C1 segment of cervical spinal cord (tissue), 14 donors: ENCODE data around the gene BMP6.

Experiments
- DNase-seq, 14 donors: peaks; one replicate each; lab custom pipeline; 2025; lab: John Stamatoyannopoulos, UW

Gene BMP6

GRCh38 chr6:7747433-7747832 lies 21.5 kb downstream of the BMP6 start:
- DNase-seq: no peak

GRCh38 chr6:7747901-7748504 lies 22.1 kb downstream of the BMP6 start:
- no peak for DNase-seq

- DNase-seq: no peak
Observed at GRCh38 chr6:7749478-7749877, 23.6 kb downstream of the BMP6 start.

- no peak for DNase-seq
Observed at GRCh38 chr6:7750197-7750596, 24.3 kb downstream of the BMP6 start.

- no peak for DNase-seq
Observed at GRCh38 chr6:7758456-7758855, 32.6 kb downstream of the BMP6 start.

GRCh38 chr6:7759320-7759719 lies 33.4 kb downstream of the BMP6 start:
- no peak for DNase-seq

- DNase-seq: no peak
Observed at GRCh38 chr6:7761051-7761450, 35.2 kb downstream of the BMP6 start.

GRCh38 chr6:7762760-7763159 lies 36.9 kb downstream of the BMP6 start:
- DNase-seq: no peak

GRCh38 chr6:7763881-7764280 lies 38.0 kb downstream of the BMP6 start:
- DNase-seq: no peak

- no peak for DNase-seq
Observed at GRCh38 chr6:7765575-7766325, 39.9 kb downstream of the BMP6 start.

- DNase-seq: no peak
Observed at GRCh38 chr6:7769702-7770101, 43.8 kb downstream of the BMP6 start.

- no peak for DNase-seq
Observed at GRCh38 chr6:7770111-7770510, 44.2 kb downstream of the BMP6 start.

- no peak for DNase-seq
Observed at GRCh38 chr6:7770601-7771000, 44.7 kb downstream of the BMP6 start.

GRCh38 chr6:7773322-7773721 lies 47.4 kb downstream of the BMP6 start:
- no peak for DNase-seq

- no peak for DNase-seq
Observed at GRCh38 chr6:7773914-7774313, 48.0 kb downstream of the BMP6 start.

GRCh38 chr6:7776509-7776908 lies 50.6 kb downstream of the BMP6 start:
- no peak for DNase-seq

GRCh38 chr6:7777074-7777473 lies 51.2 kb downstream of the BMP6 start:
- no peak for DNase-seq

GRCh38 chr6:7781240-7781639 lies 55.3 kb downstream of the BMP6 start:
- DNase-seq: no peak

- DNase-seq: no peak
Observed at GRCh38 chr6:7784248-7784647, 58.3 kb downstream of the BMP6 start.

GRCh38 chr6:7784706-7785105 lies 58.8 kb downstream of the BMP6 start:
- no peak for DNase-seq

- no peak for DNase-seq
Observed at GRCh38 chr6:7785243-7786035, 59.5 kb downstream of the BMP6 start.

- DNase-seq: no peak
Observed at GRCh38 chr6:7786214-7786661, 60.3 kb downstream of the BMP6 start.
